ENCODE measurements around the gene ECE2.

DNA sequence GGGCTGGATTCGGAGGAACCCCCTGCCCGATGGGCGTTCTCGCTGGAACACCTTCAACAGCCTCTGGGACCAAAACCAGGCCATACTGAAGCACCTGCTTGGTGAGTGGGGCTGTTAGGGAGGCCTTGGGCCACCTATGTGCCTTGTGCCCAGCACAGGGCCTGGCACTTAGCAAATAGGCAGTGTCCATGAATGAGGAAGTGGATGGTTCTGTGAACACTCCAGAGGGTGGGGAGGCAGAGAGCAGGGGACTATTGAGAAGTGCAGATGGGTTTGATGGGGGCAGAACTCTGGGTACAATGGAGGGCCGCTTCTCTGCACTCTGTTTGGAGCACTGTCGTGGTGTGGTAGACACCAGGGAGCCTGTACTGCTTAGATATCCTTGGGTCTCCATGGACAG lies 1.5 kb downstream of the ECE2 start:
- TF ChIP-seq, protein P1, sequence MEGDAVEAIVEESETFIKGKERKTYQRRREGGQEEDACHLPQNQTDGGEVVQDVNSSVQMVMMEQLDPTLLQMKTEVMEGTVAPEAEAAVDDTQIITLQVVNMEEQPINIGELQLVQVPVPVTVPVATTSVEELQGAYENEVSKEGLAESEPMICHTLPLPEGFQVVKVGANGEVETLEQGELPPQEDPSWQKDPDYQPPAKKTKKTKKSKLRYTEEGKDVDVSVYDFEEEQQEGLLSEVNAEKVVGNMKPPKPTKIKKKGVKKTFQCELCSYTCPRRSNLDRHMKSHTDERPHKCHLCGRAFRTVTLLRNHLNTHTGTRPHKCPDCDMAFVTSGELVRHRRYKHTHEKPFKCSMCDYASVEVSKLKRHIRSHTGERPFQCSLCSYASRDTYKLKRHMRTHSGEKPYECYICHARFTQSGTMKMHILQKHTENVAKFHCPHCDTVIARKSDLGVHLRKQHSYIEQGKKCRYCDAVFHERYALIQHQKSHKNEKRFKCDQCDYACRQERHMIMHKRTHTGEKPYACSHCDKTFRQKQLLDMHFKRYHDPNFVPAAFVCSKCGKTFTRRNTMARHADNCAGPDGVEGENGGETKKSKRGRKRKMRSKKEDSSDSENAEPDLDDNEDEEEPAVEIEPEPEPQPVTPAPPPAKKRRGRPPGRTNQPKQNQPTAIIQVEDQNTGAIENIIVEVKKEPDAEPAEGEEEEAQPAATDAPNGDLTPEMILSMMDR (conservative IDR thresholded peaks at IDR 0.05; ENCODE audit: low read length), result no peak
- TF ChIP-seq EZH2phosphoT487 (IDR thresholded peaks at IDR 0.05; ENCODE audit: borderline replicate concordance, low read depth, low read length), result no peak

Data from OCI-LY7 (cell line).